Gastrocnemius medialis (tissue), 4 donors: ENCODE results near the gene PALS2.

Experiments used
- CTCF ChIP-seq, 5 experiments: fragments of 450-650 bp in 3 of 5; fragments of 200-600 bp in 2 of 5; sonication (generic) in 2 of 5; IDR thresholded peaks in 4 of 5; conservative IDR thresholded peaks in 1 of 5; 1 replicate in 4 of 5; 2 replicates in 1 of 5; pipeline ENCODE4 v1.5.1; 2016 to 2019; ENCODE audit warnings: antibody characterized with exemption in 5 of 5, mild to moderate bottlenecking in 3 of 5, moderate library complexity in 3 of 5
- POLR2A ChIP-seq, 2 donors: fragments of 450-650 bp; IDR thresholded peaks; one replicate each; pipeline ENCODE4 v1.6.1; 2017; ENCODE audit warnings: antibody characterized with exemption in 2 of 2, mild to moderate bottlenecking in 2 of 2, moderate library complexity in 2 of 2

GRCh38 chr7:24604630-24605029, 31.4 kb downstream of the PALS2 start:
- TF ChIP-seq POLR2A (IDR thresholded peaks at IDR 0.05) (no peak), CTCF (IDR thresholded peaks at IDR 0.05 in 4 of 5, conservative IDR thresholded peaks at IDR 0.05 in 1 of 5) (no peak)
